HCT116 (cell line): ENCODE data around the gene TEX2.

Experiments
- CEBPB ChIP-seq: IDR thresholded peaks from 2 replicates; pipeline ENCODE4 v1.6.1; 2012; ENCODE audit warnings: low read depth
- ELF1 ChIP-seq: IDR thresholded peaks from 2 replicates; pipeline ENCODE4 v1.6.1; 2012; ENCODE audit warnings: low read depth, borderline replicate concordance
- EZH2 ChIP-seq: fragments of 200-600 bp; sonication (generic); IDR thresholded peaks from 2 replicates; pipeline ENCODE4 v1.6.1; 2017; ENCODE audit warnings: antibody characterized with exemption, mixed run types
- EZH2phosphoT487 ChIP-seq: fragments of 200-600 bp; IDR thresholded peaks from 2 replicates; pipeline ENCODE4 v1.6.1; 2018; ENCODE audit warnings: antibody characterized with exemption, borderline replicate concordance
- TF ChIP-seq, protein P1 (sequence below), 3 experiments: fragments of 200-600 bp in 1 of 3; sonication (generic) in 1 of 3; IDR thresholded peaks in 2 of 3; conservative IDR thresholded peaks in 1 of 3; 2 replicates each; pipeline ENCODE4 v1.5.1; 2012 to 2017; ENCODE audit warnings: low read depth in 2 of 3, low read length in 2 of 3, antibody characterized with exemption in 1 of 3, borderline replicate concordance in 1 of 3, control low read depth in 1 of 3, mild to moderate bottlenecking in 1 of 3, mixed read lengths in 1 of 3, mixed run types in 1 of 3, moderate library complexity in 1 of 3; ENCODE audit not compliant: insufficient read depth in 1 of 3

GRCh38 chr17:64244165-64244564 is 18.9 kb downstream of the TEX2 start:
- TF ChIP-seq ELF1 (no peak), CEBPB (no peak), EZH2 (no peak), EZH2phosphoT487 (no peak)
- TF ChIP-seq, protein P1, sequence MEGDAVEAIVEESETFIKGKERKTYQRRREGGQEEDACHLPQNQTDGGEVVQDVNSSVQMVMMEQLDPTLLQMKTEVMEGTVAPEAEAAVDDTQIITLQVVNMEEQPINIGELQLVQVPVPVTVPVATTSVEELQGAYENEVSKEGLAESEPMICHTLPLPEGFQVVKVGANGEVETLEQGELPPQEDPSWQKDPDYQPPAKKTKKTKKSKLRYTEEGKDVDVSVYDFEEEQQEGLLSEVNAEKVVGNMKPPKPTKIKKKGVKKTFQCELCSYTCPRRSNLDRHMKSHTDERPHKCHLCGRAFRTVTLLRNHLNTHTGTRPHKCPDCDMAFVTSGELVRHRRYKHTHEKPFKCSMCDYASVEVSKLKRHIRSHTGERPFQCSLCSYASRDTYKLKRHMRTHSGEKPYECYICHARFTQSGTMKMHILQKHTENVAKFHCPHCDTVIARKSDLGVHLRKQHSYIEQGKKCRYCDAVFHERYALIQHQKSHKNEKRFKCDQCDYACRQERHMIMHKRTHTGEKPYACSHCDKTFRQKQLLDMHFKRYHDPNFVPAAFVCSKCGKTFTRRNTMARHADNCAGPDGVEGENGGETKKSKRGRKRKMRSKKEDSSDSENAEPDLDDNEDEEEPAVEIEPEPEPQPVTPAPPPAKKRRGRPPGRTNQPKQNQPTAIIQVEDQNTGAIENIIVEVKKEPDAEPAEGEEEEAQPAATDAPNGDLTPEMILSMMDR (IDR thresholded peaks at IDR 0.05 in 2 of 3, conservative IDR thresholded peaks at IDR 0.05 in 1 of 3; ENCODE audit: borderline replicate concordance in 1 of 3, insufficient read depth in 1 of 3, low read depth in 2 of 3, low read length in 2 of 3): no peak
